VCaP (cell line): ENCODE measurements around the gene ATF3.

ENCODE experiments used
- H3K27ac ChIP-seq: fragments of 450-650 bp; 2 replicates; pipeline ENCODE4 v1.5.1; 2017
- TF ChIP-seq, protein P1 (sequence below): fragments of 450-650 bp; conservative IDR thresholded peaks from 2 replicates; pipeline ENCODE4 v1.5.1; 2017; ENCODE audit warnings: mild to moderate bottlenecking, moderate library complexity

ATF3 gene

GRCh38 chr1:212665241-212666115 lies 56.9 kb downstream of the ATF3 start:
- TF ChIP-seq, protein P1, sequence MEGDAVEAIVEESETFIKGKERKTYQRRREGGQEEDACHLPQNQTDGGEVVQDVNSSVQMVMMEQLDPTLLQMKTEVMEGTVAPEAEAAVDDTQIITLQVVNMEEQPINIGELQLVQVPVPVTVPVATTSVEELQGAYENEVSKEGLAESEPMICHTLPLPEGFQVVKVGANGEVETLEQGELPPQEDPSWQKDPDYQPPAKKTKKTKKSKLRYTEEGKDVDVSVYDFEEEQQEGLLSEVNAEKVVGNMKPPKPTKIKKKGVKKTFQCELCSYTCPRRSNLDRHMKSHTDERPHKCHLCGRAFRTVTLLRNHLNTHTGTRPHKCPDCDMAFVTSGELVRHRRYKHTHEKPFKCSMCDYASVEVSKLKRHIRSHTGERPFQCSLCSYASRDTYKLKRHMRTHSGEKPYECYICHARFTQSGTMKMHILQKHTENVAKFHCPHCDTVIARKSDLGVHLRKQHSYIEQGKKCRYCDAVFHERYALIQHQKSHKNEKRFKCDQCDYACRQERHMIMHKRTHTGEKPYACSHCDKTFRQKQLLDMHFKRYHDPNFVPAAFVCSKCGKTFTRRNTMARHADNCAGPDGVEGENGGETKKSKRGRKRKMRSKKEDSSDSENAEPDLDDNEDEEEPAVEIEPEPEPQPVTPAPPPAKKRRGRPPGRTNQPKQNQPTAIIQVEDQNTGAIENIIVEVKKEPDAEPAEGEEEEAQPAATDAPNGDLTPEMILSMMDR, result peak; percentile 89
- peak overlapping the region; percentile 20; the same call in 1 of the 2 replicates for H3K27ac ChIP-seq

DNA sequence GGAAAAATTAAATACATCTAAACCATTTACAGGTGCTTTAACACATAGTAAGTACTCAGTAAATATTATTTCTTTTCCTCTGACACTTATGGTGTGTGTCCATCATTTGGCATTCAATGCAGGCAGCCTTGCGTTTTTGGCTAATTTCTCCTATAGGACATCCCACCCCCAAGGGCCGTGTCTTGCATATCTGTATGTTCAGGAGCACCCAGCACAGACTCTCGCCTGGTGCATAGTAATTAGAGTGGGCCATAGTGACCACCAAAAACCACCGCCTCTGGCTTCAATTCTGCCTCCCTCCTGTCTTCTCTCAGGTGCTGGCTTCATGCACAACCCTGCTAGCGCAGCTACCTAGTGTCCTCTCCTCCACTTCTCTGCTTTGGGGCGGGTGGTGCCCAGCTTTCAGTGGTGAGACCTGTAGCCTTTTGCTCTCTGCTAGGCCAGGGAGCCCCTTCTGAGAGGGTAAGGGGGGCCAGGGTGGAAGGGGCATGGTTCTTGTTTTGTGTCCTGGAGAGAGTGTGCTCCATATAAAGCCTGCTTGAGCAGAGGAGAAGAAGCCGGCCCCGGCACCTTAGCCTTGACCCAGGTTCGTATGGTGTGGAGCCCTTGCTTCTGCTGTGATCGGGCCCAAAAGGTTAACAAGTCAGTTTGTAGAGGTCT lies 57.7 kb downstream of the ATF3 start:
- TF ChIP-seq, protein P1, result no peak
- no peak overlapping the region for H3K27ac ChIP-seq

DNA sequence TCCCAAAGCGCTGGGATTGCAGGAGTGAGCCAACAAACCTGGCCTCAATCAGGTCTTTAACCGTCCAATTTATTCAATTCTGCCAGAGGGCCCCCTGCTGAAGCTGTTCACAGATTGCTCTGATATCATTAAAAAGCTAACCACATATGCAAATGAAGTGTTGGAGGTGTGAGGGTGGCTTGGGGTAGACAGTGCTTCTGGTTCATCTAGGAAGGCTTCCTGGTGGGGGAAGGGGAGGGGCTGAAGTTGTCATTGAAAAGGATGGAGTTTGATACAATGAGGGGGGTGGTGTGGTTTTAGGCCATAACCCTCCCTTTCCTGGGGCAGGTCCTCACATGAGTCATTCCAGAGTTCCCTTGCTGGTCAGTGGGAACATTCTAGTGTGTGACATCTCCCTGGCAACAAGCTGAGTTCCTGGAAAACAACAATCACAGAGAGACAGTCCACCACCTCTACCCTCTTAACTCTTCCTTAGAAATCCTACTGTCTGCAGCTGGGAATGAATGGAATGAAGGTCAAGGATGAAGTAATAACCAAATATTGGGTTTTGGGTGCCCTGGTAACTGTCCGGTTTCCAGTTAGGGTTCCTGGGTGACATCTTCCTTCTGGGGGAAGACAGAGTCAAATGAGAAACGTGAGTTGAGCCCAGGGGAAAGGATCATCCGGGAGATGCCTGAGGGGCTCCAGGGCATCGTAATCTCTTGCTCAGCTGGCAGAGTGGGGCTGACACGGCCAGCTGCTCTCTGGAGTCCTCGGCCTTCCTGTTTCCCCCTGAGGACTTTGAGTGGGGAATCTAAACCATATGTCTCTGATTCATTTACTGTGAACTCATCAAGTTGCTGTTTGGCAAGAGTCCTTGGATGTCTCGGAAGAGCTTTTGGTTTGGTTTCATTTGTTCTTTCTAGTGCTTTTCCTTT lies 58.9 kb downstream of the ATF3 start:
- no peak overlapping the region for H3K27ac ChIP-seq

DNA sequence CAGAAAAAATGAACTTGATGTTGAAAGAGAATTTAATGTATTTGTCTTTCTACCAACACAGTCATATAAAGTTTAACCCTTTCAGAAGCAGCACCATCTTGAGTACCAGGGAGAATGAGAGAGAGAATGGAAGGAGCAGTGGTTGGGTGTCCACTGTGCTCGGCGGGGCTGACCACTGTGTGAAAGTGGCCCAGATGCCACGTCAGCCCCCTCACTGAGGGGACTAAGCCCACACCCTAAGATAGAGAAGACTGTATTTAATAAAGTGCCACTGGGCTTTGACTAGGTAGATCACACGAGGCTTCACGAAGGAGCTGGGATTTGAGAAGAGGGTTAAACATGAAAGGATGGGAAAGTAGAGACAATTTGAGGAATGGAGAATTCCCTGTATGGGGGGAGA lies 59.9 kb downstream of the ATF3 start:
- no peak overlapping the region for H3K27ac ChIP-seq
- TF ChIP-seq, protein P1, result no peak

More for the DNA sequence above, 58.9 kb downstream of the ATF3 start:
- TF ChIP-seq, protein P1, result no peak

- TF ChIP-seq, protein P1, result no peak
- no peak overlapping the region for H3K27ac ChIP-seq
Measured at GRCh38 chr1:212669102-212669501, 60.5 kb downstream of the ATF3 start.

GRCh38 chr1:212669600-212669999 lies 61.0 kb downstream of the ATF3 start:
- TF ChIP-seq, protein P1, result no peak
- no peak overlapping the region for H3K27ac ChIP-seq
